ENCODE data around the gene SLC7A6OS. TPM values are rescaled to one million over a fixed set of nuclear protein-coding genes. Genes with fewer than 3 reads are reported as not detected.

SLC7A6OS gene
- total RNA-seq, 2 donors from 2014 or later = 22.5 to 26.0 TPM

GRCh38 chr16:68350813-68351350, 40.1 kb upstream of the SLC7A6OS start:
- Mint-ChIP-seq H3K27ac (no peak overlapping the region), H3K4me3 (no peak overlapping the region), H3K36me3 (ENCODE audit: low read depth) (peaks cover 72% of the 10 kb centered on the region), H3K9me3 (no peaks in the 10 kb centered on the region), H3K27me3 (ENCODE audit: insufficient read depth) (no peaks in the 10 kb centered on the region), H3K4me1 (no peaks in the 10 kb centered on the region)
- H3K4me1 ChIP-seq (ENCODE audit: control insufficient read depth, insufficient read depth, low read length) = peaks cover 4% of the 10 kb centered on the region
- no peak overlapping the region for H3K27ac ChIP-seq (ENCODE audit: low read depth, low read length)
- no peaks in the 10 kb centered on the region for H3K9me3 ChIP-seq (ENCODE audit: control insufficient read depth, low read length)
- peaks cover 67% of the 10 kb centered on the region for H3K36me3 ChIP-seq (ENCODE audit: control insufficient read depth, insufficient read depth, low read length)
- no peak overlapping the region for H3K4me3 ChIP-seq (ENCODE audit: low read length)
- no peaks in the 10 kb centered on the region for H3K27me3 ChIP-seq (ENCODE audit: control insufficient read depth, insufficient read depth, low read length, poor library complexity, severe bottlenecking)
- 90 to 94% methylated on average over 4 to 10 of the region's 10 CpGs for WGBS, 2 experiments (ENCODE audit: insufficient coverage in 1 of 2, insufficient read length in 1 of 2)
- DNase-seq = no peak
- no peak for TF ChIP-seq CTCF (conservative IDR thresholded peaks at IDR 0.05)
- H3K9ac ChIP-seq (ENCODE audit: extremely low read depth, low read length, poor library complexity, severe bottlenecking) = no peak overlapping the region

GRCh38 chr16:68349838-68350410, 39.2 kb upstream of the SLC7A6OS start:
- H3K9me3 ChIP-seq (ENCODE audit: control insufficient read depth, low read length) = no peaks in the 10 kb centered on the region
- Mint-ChIP-seq H3K4me1 (no peaks in the 10 kb centered on the region), H3K27ac (no peak overlapping the region), H3K36me3 (ENCODE audit: low read depth) (peaks cover 70% of the 10 kb centered on the region), H3K9me3 (no peaks in the 10 kb centered on the region), H3K27me3 (ENCODE audit: insufficient read depth) (no peaks in the 10 kb centered on the region), H3K4me3 (no peak overlapping the region)
- no peak overlapping the region for H3K4me3 ChIP-seq (ENCODE audit: low read length)
- no peaks in the 10 kb centered on the region for H3K27me3 ChIP-seq (ENCODE audit: control insufficient read depth, insufficient read depth, low read length, poor library complexity, severe bottlenecking)
- no peak for DNase-seq
- H3K4me1 ChIP-seq (ENCODE audit: control insufficient read depth, insufficient read depth, low read length) = peaks cover 4% of the 10 kb centered on the region
- H3K36me3 ChIP-seq (ENCODE audit: control insufficient read depth, insufficient read depth, low read length) = peaks cover 76% of the 10 kb centered on the region
- H3K9ac ChIP-seq (ENCODE audit: extremely low read depth, low read length, poor library complexity, severe bottlenecking) = no peak overlapping the region
- 96 to 97% methylated on average over 5 to 10 of the region's 10 CpGs for WGBS, 2 experiments (ENCODE audit: insufficient coverage in 1 of 2, insufficient read length in 1 of 2)
- no peak overlapping the region for H3K27ac ChIP-seq (ENCODE audit: low read depth, low read length)
- no peak for TF ChIP-seq CTCF (conservative IDR thresholded peaks at IDR 0.05)

GRCh38 chr16:68348639-68349445, 38.1 kb upstream of the SLC7A6OS start:
- no peaks in the 10 kb centered on the region for H3K9me3 ChIP-seq (ENCODE audit: control insufficient read depth, low read length)
- WGBS, 2 experiments (ENCODE audit: insufficient coverage in 1 of 2, insufficient read length in 1 of 2) = 93 to 94% methylated on average over 20 to 27 of the region's 27 CpGs
- no peak overlapping the region for H3K9ac ChIP-seq (ENCODE audit: extremely low read depth, low read length, poor library complexity, severe bottlenecking)
- Mint-ChIP-seq H3K4me3 (no peak overlapping the region), H3K36me3 (ENCODE audit: low read depth) (peaks cover 64% of the 10 kb centered on the region), H3K4me1 (no peaks in the 10 kb centered on the region), H3K27me3 (ENCODE audit: insufficient read depth) (no peaks in the 10 kb centered on the region), H3K9me3 (no peaks in the 10 kb centered on the region), H3K27ac (no peak overlapping the region)
- no peaks in the 10 kb centered on the region for H3K27me3 ChIP-seq (ENCODE audit: control insufficient read depth, insufficient read depth, low read length, poor library complexity, severe bottlenecking)
- TF ChIP-seq CTCF (conservative IDR thresholded peaks at IDR 0.05) = no peak
- H3K27ac ChIP-seq (ENCODE audit: low read depth, low read length) = no peak overlapping the region
- peaks cover 4% of the 10 kb centered on the region for H3K4me1 ChIP-seq (ENCODE audit: control insufficient read depth, insufficient read depth, low read length)
- no peak overlapping the region for H3K4me3 ChIP-seq (ENCODE audit: low read length)
- no peak for DNase-seq
- H3K36me3 ChIP-seq (ENCODE audit: control insufficient read depth, insufficient read depth, low read length) = peaks cover 83% of the 10 kb centered on the region
